GM19351 (cell line): ENCODE data around the gene C9orf57.
"Not testable (repeated sequence)": the region's sequence is repeated elsewhere in the genome, so short reads cannot be mapped to it uniquely, and the experiment has no call there.

Source experiments
- ATAC-seq: cut with Tn5 transposase; IDR thresholded peaks from one replicate; pipeline ENCODE4 v1.9.1; 2021; ENCODE audit warnings: mild to moderate bottlenecking, moderate library complexity; ENCODE audit not compliant: unreplicated experiment

C9orf57 gene, protein sequence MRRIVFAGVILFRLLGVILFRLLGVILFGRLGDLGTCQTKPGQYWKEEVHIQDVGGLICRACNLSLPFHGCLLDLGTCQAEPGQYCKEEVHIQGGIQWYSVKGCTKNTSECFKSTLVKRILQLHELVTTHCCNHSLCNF

DNA sequence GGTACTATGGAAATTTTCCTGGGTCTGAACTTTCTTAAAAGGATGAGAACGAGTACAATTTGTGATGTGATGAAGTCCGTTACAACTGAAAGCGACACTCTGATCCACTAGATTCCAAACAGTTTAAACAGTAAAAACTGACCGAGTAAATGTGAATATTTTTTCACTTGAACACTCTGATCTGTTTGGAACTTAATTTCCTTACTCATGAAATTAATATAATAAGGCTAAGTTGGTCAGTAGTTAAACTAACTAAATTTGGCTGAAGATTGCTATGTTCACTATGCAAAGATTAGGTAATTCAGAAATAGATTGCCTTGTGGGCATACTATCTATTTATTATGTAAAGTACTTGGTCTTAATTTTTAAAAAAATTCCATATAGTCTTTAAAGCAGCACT, at the start of gene C9orf57:
TSS of gene C9orf57 (minus strand) at position 101 of the 400 bp plus-strand sequence. CDS start 1,282 bp downstream, outside the sequence.
- ATAC-seq: no peak

DNA sequence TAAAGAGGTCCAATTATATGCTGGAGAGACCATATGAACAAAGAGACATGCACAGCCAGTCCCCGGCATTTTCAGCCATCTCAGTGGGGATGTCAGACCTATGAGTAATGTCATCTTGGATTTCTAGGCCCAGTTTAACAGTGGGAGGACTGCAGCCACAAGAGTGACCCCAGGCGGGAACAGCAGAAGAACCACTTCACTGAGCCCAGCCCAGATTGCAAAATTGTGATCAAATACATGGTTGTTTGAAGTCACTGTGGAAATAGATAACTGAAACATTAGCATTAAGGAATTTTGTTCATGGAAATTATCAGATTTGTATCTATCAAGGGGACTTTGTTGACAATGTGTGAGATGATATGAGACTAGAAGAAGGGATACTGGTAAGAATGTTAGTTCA, 42.1 kb upstream of the C9orf57 start:
- no peak for ATAC-seq

GRCh38 chr9:72095520-72095919, 35.1 kb upstream of the C9orf57 start:
- not testable (repeated sequence) for ATAC-seq

- ATAC-seq: no peak
These were observed 32.4 kb upstream of the C9orf57 start for GRCh38 chr9:72092820-72093219.

GRCh38 chr9:72089451-72090130, 29.2 kb upstream of the C9orf57 start:
- no peak for ATAC-seq

GRCh38 chr9:72082536-72082935, 22.1 kb upstream of the C9orf57 start:
- ATAC-seq: no peak

GRCh38 chr9:72074666-72075065, 14.3 kb upstream of the C9orf57 start:
- not testable (repeated sequence) for ATAC-seq

DNA sequence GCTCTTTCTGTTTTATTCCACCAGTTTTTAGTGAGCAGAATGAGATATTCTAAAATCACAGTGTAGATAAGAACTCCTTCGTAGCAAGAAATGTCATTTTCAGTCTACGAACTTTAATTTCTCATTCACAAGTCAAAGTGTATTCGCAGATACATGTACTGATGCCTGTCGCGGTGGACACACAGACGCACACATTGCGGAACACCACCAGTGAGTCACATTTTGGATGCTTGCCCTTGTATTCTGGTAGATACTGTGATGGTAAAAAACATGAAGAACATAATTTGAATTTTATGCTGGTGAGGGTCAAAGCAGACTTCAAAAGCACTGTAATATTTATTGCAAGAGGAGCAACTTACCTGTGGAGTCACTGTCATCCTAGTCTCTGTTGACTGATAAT, 4.7 kb upstream of the C9orf57 start:
- ATAC-seq: no peak

DNA sequence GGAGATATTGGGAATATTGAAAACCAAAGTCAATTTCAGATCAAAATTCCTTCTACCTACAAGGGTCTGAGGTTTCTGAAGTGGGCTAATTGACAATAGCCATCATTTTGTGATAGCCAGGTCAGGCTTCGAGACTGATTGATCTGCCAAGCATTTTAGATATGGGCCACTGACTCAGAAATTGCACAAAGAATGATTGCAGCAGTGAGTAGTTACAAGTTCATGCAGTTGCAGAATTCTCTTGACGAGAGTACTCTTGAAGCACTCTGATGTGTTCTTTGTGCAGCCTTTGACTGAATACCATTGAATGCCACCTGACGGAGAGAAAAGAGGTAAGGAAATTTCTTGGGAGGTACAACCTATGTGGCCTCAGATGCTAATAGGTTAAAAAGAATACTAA, 8.3 kb downstream of the C9orf57 start:
- ATAC-seq: no peak

DNA sequence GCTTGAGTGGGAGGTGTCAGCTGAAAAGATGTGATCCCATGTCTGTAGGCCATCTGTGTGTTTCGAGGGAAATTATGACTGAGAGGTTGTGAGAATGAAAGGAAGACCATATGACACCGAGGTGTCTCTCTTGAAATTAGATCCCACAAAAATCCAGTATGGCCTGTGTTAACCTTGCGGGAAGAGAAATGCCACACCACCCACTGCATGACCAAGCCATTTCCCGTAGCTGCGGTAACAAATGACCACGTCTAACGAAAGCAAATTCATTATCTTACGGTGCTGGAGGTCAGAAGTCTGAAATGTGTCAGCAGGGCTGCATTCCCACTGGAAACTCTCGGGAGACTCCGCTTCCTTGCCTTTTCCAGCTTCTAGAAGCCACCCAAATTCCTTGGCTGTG, 11.6 kb downstream of the C9orf57 start:
- no peak for ATAC-seq

GRCh38 chr9:72046630-72047456, 13.6 kb downstream of the C9orf57 start:
- ATAC-seq: no peak

DNA sequence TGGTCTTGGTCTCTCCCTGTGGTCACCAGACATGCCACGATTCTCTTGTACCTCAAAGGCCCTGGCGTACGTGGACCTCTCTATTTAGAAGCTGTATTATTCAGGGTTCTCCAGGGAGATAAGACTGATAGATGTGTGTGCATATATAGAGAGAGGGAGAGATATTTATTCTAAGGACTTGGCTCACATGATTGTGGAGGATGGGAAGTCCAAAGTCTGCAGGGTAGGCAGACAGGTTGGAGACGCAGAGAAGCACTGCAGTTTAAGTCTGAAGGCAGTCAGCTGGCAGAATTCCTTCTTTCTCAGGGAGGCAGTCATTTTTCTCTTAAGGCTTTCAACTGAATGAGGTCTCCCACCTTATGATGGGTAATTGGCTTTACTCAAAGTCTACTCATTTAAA, 16.3 kb downstream of the C9orf57 start:
- ATAC-seq: no peak

GRCh38 chr9:72043576-72043975, 16.8 kb downstream of the C9orf57 start:
- no peak for ATAC-seq

- ATAC-seq: no peak
These were observed 17.5 kb downstream of the C9orf57 start for GRCh38 chr9:72042928-72043327.

GRCh38 chr9:72041775-72042194, 18.6 kb downstream of the C9orf57 start:
- ATAC-seq: no peak

DNA sequence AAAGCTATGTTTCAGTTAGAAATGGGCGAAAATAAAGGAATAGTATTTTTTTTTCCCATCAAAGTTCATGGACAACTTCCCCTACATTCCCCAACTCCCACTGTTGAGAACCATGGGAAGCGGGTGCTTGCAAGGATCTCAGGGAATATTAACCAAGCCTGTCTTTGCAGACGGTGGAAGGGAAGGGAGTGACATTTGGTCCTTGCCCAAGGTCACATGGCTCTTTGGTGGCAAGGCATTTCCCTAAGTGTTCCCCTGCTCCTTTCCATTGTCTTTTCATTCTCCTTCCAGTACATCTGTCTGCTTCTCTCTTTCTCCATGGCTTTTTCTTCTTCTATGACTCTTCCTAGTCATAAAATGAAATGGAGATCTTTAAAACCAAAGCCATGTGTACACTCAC, 19.0 kb downstream of the C9orf57 start:
- ATAC-seq: no peak

GRCh38 chr9:72039532-72039931, 20.9 kb downstream of the C9orf57 start:
- ATAC-seq: peak; percentile 24

DNA sequence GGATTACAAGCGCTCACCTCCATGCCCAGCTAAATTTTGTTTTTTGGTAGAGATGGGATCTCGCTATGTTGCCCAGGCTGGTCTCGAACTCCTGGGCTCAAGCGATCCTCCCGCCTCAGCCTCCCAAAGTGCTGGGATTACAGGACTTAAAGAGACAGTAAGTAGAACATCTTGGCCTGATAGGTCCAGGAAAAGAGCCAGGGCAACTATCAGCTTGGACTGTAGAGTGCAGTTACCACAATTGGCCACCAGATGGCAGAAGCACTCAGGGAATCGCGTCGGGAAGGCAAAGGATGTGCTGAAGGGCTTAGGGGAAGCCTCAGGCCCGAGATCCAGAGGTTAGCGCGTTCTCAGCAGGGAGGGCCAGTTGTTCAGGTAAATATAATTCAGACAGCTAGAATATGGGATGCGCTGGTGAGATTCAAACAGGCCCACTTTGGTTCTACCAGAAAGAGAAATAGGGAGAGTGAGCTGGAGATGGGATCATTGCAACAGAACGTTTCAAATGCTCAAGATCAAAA, 21.5 kb downstream of the C9orf57 start:
- ATAC-seq: peak; percentile 81

DNA sequence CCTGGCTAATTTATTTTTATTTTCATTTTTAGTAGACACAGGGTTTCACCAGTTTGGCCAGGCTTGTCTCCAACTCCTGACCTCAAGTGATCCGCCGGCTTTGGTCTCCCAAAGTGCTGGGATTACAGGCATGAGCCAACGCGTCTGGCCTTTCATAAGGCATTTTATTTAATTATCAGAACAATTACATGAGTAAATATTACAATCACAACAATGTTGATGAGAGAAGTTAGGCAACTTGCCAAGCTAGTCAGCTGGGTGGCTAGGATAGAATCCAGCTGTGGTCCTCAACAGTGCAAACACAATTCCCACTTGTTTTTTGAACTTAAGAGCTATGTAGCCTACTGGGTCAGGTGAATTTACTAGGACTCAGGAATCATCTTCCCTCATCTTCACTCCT, 22.0 kb downstream of the C9orf57 start:
- no peak for ATAC-seq

DNA sequence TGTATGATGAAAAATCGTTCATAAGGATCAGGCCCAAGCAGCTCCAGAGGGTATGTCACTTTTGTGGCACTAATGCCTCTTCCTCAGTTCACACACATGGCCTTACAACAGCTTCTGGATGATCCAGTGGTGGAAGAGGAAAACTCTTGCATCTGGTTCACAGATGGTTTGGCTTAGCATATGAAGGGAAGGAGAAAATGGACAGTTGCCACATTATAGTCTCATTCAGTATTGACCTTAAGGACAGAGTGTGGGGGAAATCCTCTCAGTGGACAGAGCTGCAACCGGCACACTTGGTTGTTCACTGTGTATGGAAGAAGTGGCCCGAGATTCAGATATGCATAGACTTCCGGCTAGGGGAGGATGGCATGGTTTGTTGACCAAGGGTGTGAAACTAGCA, 22.8 kb downstream of the C9orf57 start:
- no peak for ATAC-seq

- ATAC-seq: no peak
These were observed 29.6 kb downstream of the C9orf57 start for GRCh38 chr9:72030767-72031166.

DNA sequence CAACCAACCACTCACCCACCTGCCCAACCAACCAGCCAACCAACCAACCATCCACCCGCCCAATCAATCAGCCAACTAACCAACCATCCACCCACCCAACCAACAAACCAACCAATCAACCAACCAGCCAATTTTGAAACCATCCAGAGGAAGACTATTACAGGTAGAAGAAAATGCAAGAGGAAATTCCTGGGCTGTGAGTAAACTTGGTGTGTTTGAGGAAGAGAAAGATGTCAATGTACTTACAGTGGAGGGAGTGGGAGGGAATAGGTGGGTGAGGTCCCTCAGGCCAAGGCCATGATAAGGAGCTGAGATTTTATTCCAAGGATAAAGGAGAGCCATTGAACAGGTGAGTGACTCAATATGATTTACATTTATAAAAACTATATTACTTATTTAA, 30.4 kb downstream of the C9orf57 start:
- ATAC-seq: no peak
